Right hindlimb (tissue), 1 donor: ENCODE data around the gene RARRES1.

Experiments
- DNase-seq: peaks from one replicate; pipeline ENCODE4 v3.0.0-alpha.2; 2018

Gene RARRES1, protein sequence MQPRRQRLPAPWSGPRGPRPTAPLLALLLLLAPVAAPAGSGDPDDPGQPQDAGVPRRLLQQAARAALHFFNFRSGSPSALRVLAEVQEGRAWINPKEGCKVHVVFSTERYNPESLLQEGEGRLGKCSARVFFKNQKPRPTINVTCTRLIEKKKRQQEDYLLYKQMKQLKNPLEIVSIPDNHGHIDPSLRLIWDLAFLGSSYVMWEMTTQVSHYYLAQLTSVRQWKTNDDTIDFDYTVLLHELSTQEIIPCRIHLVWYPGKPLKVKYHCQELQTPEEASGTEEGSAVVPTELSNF

DNA sequence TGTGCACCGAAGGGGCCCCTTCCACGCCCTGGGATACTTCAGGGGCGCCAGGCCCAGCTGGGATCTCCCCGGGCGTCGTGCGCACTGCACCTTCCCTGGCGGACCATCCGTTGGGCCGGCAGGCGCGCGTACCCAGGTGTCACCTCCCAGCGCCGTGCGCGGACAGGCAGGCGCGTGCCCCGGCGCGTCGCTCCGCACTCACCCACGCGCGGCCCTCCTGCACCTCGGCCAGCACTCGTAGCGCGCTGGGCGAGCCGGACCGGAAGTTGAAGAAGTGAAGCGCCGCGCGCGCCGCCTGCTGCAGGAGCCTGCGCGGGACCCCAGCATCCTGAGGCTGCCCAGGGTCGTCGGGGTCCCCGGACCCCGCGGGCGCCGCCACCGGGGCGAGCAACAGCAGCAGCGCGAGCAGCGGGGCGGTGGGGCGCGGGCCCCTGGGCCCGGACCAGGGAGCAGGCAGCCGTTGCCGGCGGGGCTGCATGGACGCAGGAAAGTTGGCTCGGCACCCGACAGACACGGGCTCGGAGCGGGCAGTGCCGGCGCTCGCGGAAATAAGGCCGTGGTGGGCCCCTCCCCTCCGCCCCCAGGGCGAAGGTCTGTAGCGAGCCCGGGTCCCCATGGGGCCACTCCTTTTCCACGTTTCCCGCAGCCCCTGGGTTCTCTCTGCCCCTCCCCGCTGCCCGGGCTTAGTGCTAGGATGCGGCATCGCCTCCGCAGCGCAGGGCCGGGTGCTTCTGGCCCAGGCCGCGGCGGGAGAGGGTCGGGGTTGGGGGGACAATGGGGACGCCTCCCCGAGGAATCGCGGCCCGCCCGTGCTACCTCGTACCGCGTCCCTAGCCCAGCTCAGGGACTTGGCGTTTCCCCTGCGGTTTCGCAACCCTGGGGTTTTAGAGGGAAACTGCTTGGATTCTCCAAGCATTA lies at the start of gene RARRES1:
Gene RARRES1, minus strand, starts transcription at position 520 of the 918 bp plus-strand sequence. Its CDS starts 42 bp downstream, at position 478.
- peak; percentile 78 for DNase-seq

DNA sequence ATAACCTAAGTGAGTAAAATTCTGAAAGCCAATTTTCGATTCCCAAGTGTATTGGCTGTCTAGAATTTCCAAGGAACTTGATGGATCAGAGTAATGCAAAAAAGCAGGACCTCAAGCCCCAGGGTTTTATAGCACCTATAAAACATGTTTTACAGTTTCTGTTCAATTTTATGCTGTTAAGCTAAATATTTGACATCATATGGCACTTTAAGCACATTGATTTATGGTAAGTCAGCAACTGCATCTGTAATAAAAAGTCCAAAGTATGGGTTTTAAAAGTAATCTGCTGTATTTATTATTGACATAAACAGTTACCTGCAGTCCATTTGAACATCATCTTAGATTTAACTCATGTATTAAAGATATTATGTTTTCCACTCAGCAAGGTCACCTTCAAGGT lies 49.6 kb upstream of the RARRES1 start:
- no peak for DNase-seq

DNA sequence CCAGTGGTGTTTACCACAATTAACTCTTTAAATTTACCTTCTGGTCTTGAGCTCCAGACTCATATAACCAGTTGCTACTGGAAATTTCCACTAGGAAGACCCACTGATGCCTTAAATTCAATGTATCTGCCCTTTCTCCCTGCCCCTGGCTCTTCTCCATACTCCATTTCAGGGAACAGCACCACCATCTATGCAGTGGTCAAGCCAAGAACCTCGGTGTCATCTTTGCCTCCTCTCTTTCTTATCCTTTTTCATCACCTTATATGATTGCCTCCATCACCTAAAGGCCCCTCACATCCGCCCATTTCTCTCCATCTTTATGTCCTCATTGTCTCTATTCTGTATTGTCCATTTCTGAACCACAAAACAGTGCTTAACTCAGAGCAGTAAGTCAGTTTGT lies 48.9 kb upstream of the RARRES1 start:
- DNase-seq = no peak

- no peak for DNase-seq
These were observed 48.5 kb upstream of the RARRES1 start for GRCh38 chr3:158780766-158781165.

GRCh38 chr3:158777161-158777873 lies 45.1 kb upstream of the RARRES1 start:
- DNase-seq = no peak

DNA sequence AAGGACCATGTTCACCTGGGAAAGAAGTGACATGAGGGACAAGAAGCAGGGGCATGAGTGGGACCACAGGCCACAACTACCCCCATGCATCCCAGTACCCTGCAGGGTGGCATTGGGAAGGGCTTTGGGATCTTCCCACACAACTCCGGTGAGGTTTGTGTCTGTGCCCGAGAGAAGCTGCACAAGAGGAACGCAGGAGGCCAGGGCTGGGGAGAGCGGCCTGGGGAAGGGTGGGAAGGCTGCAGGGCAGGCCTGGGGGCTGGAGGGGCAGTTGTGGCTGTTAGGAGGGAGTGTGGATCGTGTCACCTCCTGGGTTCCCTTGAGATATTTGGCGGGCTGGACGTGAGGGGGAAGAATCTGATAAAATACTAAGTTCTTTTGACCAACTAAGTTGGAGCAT lies 44.3 kb upstream of the RARRES1 start:
- no peak for DNase-seq

- no peak for DNase-seq
These were observed 43.5 kb upstream of the RARRES1 start for GRCh38 chr3:158775426-158776410.

GRCh38 chr3:158774965-158775364 lies 42.7 kb upstream of the RARRES1 start:
- DNase-seq = no peak

DNA sequence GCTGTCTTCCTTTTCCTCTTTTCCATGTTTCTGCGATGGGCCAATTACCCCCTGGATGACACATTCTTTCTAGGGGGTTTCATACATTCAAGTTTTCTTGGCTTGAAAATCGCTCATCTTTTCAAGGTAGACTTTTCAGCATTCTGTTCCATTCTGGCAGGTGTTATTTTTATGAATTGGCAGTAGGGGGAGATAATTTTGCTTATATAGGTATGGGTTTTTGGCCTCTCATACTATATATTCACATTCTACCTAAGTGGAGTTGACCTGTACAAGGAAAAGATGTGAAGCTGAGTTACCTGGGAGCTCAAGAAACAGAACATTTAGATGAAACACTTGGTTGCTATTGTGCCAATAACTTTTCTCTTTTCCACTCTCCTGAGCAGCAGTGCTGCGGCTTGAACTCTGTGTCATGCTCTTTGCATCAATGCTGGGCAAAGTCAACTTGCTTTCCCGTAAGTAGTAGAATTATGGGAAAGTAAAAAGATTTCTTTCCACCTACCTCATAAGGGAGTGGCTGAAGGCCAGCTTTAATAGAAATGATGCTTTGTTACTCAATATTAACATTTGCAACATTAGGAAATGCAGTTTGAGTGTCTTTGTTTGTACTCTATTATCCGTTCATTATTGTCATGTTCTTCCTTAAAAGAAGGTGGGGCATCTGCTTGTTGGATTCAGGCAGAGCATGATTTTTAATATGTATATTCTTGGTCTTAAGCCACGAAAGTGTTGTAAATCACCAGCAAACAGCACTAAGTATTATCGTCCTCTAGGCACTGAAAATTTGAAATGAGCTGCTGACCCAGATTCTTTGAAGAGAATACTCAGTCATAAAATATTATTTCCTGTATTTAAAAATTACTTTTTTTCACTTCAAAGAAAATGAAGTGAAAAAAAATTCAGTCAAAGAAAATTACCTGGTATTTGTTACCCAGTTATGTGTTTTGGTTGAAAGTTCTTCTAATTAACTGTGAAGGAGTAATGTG lies 41.9 kb upstream of the RARRES1 start:
- DNase-seq = no peak

DNA sequence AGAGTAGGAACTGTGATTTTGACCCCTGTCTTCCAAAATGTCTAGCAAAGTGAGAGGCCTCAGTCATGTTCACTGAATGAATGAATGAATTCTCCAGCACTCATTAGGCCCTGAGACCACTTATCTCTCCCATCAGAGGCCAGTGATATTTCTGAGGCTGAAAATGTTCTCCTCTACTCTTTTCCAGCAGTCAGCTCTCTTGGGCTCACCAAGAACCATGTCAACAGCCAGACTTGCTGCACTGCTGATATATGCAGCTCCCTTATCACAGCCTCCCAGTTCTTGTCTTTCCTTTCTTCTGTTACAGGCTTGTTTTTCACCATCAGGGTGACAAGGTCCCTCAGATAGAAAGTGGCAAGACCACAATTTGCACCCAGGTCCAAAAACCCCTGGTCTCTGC lies 40.9 kb upstream of the RARRES1 start:
- DNase-seq = no peak

- DNase-seq = no peak
These were observed 39.7 kb upstream of the RARRES1 start for GRCh38 chr3:158771982-158772381.

DNA sequence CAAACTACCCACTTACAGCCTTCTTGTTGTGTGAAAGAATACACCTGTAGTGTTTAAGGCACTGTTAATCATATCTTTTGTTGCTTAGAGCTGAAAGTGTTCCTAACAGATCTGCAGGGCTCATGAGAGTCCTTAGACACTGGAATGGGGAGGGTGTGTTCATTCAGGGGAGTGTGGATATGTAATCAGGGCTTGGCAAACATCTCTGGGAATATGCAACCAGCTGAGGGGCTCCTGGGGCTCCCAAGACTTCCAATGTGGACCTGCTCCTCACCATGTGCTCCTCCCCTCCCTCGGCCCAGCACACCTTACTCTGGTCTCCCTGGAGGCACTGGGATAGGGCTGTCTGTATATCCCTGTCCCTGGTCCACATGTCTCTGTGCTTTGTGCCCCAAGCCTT lies 39.3 kb upstream of the RARRES1 start:
- no peak for DNase-seq

DNA sequence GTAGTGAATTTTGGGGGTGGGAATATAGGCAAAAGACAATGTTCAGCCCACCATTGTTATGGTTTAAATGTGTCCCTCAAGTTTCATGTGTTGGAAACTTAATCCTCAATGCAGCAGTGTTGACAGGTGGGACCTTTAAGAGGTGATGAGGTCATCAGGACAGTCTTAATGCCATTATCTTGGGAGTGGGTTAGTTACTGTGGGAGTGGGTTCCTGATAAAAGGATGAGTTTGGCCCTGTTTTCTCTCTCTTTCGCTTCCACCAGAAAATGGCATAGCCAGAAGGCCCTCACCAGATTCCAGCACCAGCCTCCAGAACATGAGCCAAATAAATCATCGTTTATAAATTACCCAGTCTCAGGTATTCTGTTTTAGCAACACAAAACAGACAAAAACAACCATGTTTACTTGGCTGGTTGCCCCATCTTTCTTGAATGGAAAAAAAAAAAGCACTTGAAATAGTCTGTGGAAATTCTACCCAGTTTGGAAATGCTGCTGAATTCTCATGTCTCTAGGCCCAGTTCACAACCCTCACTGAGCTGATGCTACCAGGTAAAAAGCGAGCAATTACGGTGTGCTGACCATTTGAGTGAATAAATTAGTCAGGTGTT lies 38.6 kb upstream of the RARRES1 start:
- no peak for DNase-seq

DNA sequence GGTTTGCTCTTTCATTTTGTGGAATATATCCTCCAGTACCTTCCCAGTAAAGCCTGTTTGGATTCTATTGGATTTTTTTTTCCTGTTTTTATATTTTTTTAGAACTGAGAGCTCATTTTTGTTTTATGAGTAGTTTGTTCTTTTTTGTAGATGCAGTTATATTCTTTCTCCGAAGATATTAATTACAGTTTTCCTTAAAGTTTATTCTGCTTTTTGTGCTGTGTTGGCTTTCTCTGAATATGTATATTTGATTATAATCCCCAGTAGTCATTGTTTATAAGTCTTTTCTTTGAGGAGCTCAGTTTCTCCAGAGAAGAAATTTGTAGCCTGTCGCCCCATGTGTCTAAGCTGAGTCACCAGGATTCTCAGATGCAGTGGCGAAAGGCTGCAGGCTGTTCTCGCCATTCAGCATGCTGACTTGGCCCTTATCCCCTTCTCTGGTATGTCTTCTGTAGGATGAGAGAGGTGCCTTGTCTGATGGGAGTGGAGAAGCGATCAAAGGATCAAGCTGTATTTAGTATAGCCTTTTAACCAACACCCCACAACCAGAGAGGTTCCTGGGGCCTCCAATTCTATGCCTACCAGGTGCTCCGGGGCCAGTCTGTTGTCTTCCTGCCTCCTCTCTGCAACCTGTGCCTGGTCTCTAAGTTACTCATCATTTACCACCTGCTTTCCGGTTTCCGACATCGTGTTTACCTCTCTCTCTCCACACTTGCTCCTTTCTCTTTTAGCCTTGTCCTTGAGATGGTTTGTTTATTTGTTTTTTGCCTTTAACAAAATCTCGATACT lies 37.9 kb upstream of the RARRES1 start:
- no peak for DNase-seq

DNA sequence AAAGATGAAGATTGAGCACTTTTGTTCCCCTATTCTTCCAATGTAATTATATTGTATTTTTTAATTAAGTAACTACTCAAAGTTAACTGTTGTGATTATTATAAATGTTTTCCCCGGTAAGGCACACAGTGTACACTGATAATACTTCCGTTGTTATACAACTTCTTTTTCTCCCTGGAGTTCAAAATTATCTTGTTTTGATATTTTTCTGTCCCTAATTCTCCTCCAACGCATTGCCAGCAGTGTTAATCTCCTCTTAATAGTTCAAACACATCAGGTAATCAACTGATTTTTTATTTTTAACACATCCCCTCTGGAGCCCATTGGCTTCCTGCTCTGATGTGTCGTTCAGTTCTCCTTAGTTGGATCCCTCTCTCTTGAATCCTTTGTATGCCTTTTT lies 37.3 kb upstream of the RARRES1 start:
- DNase-seq = no peak

- DNase-seq = peak; percentile 86
These were observed 36.8 kb upstream of the RARRES1 start for GRCh38 chr3:158768881-158769543.

DNA sequence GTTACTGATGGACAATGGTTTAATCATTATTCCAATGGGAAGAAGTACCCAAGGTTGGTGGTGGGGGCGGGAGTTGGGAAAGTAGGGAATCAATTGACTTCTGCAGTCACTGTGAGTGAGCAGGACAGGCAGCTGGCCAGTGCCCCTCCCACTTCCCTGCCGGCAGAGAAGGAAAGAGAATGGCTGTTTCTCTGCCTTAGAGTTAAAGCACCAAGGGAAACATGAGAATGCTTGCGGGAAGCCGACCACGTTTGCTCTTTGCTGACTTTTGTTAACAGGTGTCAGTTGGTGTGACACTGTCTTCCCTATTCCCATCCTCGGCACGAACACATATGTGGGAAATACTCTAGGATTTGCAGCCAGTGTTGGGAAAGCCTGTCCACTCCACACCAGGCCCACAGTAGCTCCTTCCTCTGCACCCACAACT lies 36.1 kb upstream of the RARRES1 start:
- peak; percentile 88 for DNase-seq

GRCh38 chr3:158766364-158766763 lies 34.1 kb upstream of the RARRES1 start:
- DNase-seq = no peak
